ENCODE measurements around the gene FABP3.
"Not testable (repeated sequence)": the region's sequence is repeated elsewhere in the genome, so short reads cannot be mapped to it uniquely, and the experiment has no call there.

FABP3 gene

DNA sequence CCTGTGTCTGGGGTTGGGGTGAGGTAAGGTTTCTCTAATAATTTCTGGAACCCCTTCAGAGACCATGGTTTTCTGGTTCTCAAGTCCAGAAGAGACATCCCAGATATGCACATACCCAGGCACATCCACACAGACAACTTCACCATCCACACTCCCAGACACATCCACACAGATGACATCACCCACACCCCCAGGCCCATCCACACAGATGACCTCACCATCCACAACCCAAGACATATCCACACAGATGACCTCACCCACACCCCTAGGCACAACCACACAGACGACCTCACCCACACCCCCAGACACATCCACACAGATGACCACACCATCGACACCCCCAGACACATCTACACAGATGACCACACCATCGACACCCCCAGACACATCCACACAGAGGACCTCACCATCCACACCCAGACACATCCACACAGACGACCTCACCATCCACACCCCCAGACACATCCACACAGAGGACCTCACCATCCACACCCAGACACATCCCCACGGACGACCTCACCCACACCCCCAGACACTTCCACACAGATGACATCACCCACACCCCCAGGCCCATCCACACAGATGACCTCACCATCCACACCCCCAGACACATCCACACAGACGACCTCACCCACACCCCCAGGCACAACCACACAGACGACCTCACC, 13.8 kb upstream of the FABP3 start:
- H3K36me3 Mint-ChIP-seq, H3K27ac Mint-ChIP-seq: not testable (repeated sequence)

DNA sequence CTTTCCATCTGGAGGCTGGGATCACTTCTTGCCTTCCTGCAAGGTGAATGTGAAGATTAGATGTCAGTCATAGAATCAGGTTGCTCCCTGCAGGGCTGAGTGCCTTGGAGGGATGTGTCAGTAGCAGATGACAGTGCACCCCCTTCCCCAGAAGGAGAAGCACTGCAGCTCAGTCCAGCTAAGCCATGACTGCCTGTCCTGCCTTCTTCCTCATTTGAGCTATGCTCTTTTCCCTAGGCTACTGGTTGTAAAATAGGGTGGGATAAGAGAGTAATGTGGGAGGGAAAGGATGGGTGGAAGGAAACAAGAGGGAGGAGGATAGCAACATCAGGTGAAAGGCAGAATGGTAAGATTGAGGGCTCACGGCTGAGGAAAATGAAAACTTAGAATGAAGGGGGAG, 11.1 kb upstream of the FABP3 start:
- H3K27me3 Mint-ChIP-seq: peaks cover 77% of the 10 kb centered on the region
- no peak overlapping the region for H3K4me3 Mint-ChIP-seq
- no peak overlapping the region for H3K27ac Mint-ChIP-seq
- no peaks in the 10 kb centered on the region for H3K4me1 Mint-ChIP-seq
- ATAC-seq: no peak
- H3K36me3 Mint-ChIP-seq: no peaks in the 10 kb centered on the region
- no peaks in the 10 kb centered on the region for H3K9me3 Mint-ChIP-seq

More for the DNA sequence above, 13.8 kb upstream of the FABP3 start:
- not testable (repeated sequence) for H3K4me3 Mint-ChIP-seq, H3K9me3 Mint-ChIP-seq, H3K4me1 Mint-ChIP-seq, ATAC-seq
- H3K27me3 Mint-ChIP-seq: peaks cover 52% of the 10 kb centered on the region

DNA sequence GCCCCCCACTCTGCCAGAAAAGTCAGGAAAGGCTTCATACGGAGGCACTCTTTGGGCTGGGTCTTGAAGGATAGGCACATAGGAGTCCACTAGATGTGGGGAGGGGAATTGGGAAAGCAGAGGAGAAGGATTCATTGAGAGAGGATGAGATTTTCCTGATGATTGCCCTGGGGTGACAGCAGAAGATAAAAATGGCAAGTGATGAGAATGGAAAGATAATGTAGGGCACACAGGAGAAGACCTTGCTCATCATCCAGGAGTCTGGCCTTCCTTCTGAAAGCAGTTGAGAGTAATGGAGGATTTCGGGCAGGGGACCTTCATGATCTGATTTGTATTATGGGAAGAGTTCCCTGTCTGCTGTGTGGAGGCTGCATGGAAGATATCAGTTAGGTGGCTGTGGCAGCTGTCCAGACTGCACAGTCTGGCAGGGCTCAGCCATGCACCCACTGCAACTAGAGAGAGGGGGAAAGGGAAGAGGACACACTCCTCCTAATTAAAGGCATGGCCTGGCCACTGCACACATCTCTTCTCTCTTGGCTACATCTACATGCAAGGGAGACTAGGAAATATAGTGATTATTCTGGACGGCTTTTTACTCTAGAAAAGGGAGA, 9.6 kb upstream of the FABP3 start:
- no peak overlapping the region for H3K4me3 Mint-ChIP-seq
- H3K4me1 Mint-ChIP-seq: no peaks in the 10 kb centered on the region
- H3K27me3 Mint-ChIP-seq: peaks cover 81% of the 10 kb centered on the region
- no peaks in the 10 kb centered on the region for H3K36me3 Mint-ChIP-seq
- ATAC-seq: no peak
- H3K27ac Mint-ChIP-seq: no peak overlapping the region
- no peaks in the 10 kb centered on the region for H3K9me3 Mint-ChIP-seq

DNA sequence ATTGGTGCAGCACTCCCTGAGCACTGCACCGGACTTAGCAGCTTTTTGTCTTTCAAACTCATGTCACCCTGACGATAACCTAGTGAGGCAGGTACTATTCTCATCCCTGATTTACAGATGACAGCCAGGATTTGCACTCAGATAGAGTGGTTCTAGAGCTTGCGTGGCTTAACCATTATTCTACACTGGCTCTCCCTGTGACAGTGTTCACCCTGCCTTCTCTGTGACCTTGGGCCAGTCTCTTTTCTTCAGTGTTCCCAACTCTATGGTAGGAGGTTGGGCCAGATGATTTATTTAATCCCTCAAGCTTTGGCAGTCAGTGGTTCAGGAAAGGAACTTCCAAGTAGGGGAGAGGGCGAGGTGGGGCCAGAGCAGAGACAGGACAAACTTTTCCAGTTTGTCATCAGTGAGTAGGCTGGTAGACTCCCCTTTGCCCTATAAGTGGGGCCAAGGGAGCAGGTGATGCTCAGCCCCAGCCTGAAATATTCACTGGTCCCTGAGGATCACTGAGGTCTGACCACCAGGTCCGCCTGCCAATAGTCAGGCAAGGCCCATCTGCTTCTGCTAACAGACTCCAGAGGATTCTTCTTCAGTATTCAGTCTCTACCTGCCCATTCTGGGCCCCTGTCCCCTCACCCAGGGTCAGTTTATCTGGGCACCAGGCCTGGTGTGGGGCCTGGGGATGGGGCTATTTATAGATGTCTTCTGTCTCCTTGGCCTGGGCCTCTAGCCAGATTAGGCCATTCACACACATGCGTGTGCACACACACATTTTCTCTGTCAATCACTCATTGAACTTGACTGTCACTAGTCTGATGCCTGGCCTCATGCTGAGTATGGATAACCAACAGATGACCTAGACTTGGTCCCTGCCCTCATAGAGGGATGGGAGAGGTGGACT, 8.8 kb upstream of the FABP3 start:
- Mint-ChIP-seq H3K4me3 (no peak overlapping the region), H3K36me3 (no peaks in the 10 kb centered on the region), H3K9me3 (no peaks in the 10 kb centered on the region), H3K27me3 (peaks cover 76% of the 10 kb centered on the region), H3K27ac (no peak overlapping the region), H3K4me1 (no peaks in the 10 kb centered on the region)
- ATAC-seq: no peak

DNA sequence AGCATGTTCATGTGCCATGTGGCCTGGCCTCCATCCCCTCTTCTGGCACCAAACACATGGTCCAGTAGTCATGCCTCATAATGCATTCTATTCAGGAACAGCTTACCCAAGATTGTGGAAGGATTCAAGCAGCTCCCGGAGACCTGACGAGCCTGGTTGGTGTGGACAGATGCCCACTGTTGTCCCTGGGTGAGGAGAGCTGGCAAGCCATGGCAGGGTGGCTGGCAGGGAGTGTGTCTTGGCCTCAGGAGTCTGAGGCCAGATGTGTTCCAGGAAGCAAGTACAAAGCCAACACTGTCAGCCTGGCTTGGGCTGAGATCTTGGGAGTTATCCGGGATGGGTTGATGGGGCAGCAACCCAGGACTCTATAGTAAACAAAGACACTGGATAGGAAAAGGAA, 7.3 kb upstream of the FABP3 start:
- Mint-ChIP-seq H3K36me3 (no peaks in the 10 kb centered on the region), H3K9me3 (no peaks in the 10 kb centered on the region), H3K4me1 (no peaks in the 10 kb centered on the region), H3K27ac (no peak overlapping the region), H3K27me3 (peaks cover 70% of the 10 kb centered on the region), H3K4me3 (no peak overlapping the region)
- no peak for ATAC-seq

DNA sequence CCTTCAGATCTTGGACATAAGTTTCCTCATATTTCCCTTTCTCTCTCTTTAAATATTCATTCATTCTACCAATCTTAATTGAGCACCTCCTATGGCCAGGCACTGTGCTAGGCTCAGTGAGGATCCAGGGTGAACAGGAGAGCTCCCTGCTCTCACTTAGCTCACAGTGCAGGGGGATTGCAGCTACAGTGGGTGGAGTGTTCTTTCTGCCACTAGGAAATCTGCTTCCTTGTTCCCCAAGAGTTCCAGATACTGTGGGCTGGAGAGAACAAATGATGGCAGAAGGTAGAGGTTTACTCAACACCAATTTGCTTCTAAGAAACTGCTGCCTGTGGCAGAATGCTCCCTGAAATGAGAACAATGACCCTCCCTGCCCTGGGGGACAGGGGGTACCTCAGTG, 5.1 kb upstream of the FABP3 start:
- peaks cover 71% of the 10 kb centered on the region for H3K27me3 Mint-ChIP-seq
- no peak overlapping the region for H3K4me3 Mint-ChIP-seq
- no peaks in the 10 kb centered on the region for H3K36me3 Mint-ChIP-seq
- peaks cover 11% of the 10 kb centered on the region for H3K4me1 Mint-ChIP-seq
- no peak for ATAC-seq
- H3K9me3 Mint-ChIP-seq: no peaks in the 10 kb centered on the region
- no peak overlapping the region for H3K27ac Mint-ChIP-seq

DNA sequence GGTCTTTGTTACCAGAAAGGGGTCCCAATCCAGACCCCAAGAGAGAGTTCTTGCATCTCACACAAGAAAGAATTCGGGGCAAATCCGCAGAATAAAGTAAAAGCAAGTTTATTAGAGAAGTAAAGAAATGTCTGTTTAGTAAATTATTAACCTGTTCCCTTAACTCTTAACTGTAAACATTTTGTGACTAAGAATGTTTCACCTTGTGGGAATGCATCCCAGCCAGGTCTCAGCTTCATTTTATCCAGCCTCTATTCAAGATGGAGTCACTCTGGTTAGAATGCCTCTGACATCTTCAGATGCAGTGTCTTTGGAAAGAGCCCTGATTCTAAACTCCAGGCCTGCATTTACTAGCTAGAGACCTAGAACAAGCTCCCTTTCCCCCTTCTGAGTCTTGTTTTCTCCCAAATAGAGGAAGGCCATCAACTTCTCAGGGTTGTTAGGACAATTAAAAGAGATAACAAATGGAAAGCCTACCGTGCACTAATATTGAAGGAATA, 4.5 kb upstream of the FABP3 start:
- no peaks in the 10 kb centered on the region for H3K9me3 Mint-ChIP-seq
- peaks cover 17% of the 10 kb centered on the region for H3K4me1 Mint-ChIP-seq
- peaks cover 72% of the 10 kb centered on the region for H3K27me3 Mint-ChIP-seq
- H3K4me3 Mint-ChIP-seq: no peak overlapping the region
- ATAC-seq: no peak
- no peak overlapping the region for H3K27ac Mint-ChIP-seq
- no peaks in the 10 kb centered on the region for H3K36me3 Mint-ChIP-seq

DNA sequence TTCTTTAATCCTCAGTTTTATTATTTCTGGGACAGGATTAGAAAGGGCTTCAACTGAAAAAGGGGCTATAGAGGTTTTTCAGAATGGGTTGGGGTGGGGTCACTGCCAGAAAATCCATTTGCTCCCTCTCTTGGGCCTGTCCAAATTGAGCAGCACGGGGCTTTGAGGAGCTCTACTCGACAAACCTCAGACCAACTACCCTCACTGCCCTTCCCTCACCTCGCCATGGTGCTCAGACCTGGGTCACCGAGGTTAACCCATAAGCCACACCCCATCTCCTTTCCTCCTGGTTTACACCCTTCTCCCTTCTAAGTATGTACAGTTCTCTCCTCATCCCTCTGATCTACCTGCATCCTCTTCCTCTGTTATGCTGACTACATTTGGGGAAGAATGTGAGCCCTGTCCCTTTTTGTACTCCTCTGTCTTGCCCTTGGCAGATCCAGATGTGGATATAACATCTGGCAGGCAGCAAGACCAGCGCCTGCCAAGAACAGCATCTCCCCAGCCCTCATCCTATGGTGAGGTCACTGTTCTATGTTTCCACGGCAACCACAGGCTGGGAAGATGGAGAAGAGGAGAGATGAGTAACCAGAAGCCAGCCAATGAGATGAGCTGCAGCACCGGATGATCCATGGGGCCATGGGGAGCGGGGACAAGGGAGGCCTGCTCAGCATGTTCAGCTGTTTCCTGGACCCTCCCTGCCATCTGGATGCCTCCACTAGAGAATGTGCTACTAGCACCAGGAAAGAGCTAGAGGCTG, 3.7 kb upstream of the FABP3 start:
- H3K27ac Mint-ChIP-seq: no peak overlapping the region
- ATAC-seq: no peak
- H3K4me3 Mint-ChIP-seq: no peak overlapping the region
- peaks cover 24% of the 10 kb centered on the region for H3K4me1 Mint-ChIP-seq
- H3K9me3 Mint-ChIP-seq: no peaks in the 10 kb centered on the region
- no peaks in the 10 kb centered on the region for H3K36me3 Mint-ChIP-seq
- peaks cover 68% of the 10 kb centered on the region for H3K27me3 Mint-ChIP-seq

DNA sequence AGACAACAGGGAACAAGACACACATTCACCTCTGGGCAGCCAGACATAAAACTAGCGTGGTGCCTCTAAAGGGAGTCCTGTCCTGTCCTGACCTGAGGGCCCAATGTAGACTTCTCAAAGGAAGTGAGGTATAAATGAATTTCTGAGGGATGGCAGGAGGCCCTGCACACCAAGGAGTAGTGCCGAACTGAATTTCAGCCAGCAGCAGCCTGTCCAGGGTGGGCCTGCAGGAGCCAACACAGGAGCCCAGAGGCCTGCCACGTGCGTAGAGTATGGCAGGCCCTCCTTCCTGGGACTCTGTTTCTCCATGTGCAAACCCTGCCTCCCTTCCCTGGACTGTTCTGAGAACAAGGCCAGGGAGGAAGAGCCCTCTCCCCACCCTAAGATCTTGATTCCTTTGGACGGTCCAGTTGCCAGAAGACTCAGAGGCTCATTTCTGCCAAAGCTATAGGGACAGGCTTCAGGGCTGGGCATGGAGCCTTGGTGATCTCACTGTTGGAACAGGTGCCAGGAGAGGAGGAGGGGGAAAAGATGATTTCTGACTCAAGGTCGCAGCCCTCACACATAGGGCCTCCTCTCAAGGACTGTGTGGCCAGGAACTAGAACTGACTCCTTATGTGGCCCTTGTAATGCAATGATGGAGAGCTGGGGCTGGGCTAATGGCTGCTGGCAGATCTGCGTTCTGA, 1.8 kb upstream of the FABP3 start:
- Mint-ChIP-seq H3K9me3 (no peaks in the 10 kb centered on the region), H3K36me3 (no peaks in the 10 kb centered on the region), H3K4me1 (peaks cover 24% of the 10 kb centered on the region), H3K27ac (no peak overlapping the region), H3K4me3 (no peak overlapping the region), H3K27me3 (peaks cover 51% of the 10 kb centered on the region)
- ATAC-seq: no peak

DNA sequence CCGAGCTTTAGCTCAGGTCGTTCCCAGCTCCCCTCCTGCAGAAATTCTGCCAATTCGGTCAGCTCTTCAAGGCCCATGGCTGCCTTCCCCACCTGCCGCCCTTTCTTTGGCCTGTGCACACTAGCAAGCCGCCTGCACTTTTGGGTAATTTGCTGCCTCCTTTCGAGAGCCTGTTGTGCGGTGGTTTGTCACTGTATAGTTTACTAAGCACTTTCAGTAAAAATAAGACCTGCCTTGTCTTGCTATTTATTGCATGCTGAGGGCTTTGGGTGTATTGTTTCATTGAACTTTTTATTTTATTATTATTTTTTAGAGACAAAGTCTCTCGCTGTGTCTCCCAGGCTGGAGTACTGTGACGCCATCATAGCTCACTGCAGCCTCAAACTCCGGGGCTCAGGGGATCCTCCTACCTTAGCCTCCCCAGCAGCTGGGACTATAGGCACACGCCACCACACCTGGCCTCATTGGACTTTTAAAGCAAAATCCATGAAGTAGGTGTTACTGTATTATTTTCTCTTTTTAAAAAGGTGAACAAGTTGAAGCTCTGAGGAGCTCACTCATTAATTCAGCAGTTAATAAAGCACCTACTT, 1.1 kb upstream of the FABP3 start:
- Mint-ChIP-seq H3K36me3 (no peaks in the 10 kb centered on the region), H3K4me3 (peak overlapping the region; percentile 71), H3K4me1 (peaks cover 24% of the 10 kb centered on the region), H3K9me3 (no peaks in the 10 kb centered on the region), H3K27me3 (peaks cover 45% of the 10 kb centered on the region), H3K27ac (no peak overlapping the region)
- no peak for ATAC-seq

DNA sequence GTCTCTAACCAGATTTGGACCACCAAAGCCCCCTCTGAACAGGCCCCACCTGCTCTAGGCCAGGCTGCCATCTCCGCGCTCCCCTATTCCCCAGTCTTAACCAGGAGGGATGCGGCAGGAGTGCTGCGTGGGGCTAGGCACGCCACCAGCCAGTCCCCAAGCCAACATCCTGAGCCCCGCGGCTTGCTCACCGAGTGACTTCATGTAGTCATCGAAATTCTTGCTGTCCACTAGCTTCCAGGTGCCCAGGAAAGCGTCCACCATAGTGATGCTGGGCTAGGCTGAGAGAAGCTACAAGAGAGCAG, 173 bp downstream of the FABP3 start:
- no peak overlapping the region for H3K27ac Mint-ChIP-seq
- peaks cover 5% of the 10 kb centered on the region for H3K36me3 Mint-ChIP-seq
- H3K4me1 Mint-ChIP-seq: peaks cover 24% of the 10 kb centered on the region
- peak overlapping the region; percentile 71 for H3K4me3 Mint-ChIP-seq
- peaks cover 33% of the 10 kb centered on the region for H3K27me3 Mint-ChIP-seq
- H3K9me3 Mint-ChIP-seq: no peaks in the 10 kb centered on the region
- ATAC-seq: no peak

DNA sequence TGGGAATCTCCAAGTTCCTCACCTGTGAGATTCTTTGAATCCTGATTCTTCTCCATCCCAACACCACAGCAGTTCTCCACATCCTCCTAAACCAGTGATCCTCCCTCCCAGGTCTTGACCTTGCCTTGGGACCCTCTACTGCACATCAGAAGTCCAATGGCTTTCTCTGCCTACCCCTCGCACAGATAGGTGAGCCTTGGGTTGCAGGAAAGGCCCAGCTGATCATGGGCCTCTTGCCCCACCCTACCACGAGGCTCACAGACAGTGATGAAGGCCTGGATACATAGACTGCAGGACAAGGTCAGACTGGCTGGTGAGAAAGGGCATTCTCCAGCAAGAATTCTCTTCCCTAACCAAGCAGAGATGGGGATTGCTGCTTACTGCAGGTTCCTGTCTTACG, 825 bp downstream of the FABP3 start:
- H3K4me3 Mint-ChIP-seq: no peak overlapping the region
- peaks cover 24% of the 10 kb centered on the region for H3K4me1 Mint-ChIP-seq
- no peak overlapping the region for H3K27ac Mint-ChIP-seq
- H3K9me3 Mint-ChIP-seq: no peaks in the 10 kb centered on the region
- H3K27me3 Mint-ChIP-seq: peaks cover 33% of the 10 kb centered on the region
- ATAC-seq: no peak
- peaks cover 11% of the 10 kb centered on the region for H3K36me3 Mint-ChIP-seq

DNA sequence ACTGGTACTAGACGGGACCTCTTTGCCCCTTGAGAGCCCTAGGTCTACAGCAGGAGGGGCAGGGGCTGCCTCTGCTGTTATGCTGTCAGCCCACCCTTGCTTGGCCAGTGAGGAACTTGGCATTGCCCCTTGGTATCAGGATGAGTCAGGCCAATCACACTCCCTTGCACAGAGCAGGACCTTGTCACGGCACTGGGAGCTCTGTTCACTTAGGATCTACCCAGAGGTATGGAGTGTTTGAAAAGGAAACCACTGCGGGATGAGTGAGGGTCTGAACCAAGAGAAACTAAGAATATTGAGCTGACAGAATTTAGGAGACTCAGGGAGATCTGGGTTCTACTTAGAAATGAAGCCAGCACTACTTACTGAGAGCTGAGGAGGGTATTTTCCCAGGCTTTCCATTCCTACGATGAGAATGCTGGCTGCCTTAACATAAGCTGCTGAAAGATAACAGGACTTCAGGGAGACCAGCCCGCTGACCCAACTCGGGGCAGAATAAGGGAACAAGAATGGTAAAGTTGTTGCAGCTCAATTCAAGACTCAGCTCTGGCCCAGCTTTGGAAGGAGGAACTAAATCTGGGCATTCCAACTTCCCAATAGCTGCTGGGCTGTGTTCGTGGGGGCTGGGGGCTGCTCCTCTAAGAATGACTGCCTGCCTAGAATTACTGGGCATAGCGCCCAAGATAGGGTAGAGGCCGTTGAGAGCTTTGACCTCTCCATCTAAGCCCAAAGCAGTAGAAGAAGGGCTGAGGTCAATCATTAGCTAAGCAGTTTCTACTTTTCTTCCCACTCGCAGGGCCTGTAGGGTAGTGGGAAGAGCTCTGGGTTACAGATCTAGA, 1.5 kb downstream of the FABP3 start:
- peaks cover 24% of the 10 kb centered on the region for H3K4me1 Mint-ChIP-seq
- H3K4me3 Mint-ChIP-seq: no peak overlapping the region
- H3K27me3 Mint-ChIP-seq: peaks cover 27% of the 10 kb centered on the region
- H3K9me3 Mint-ChIP-seq: no peaks in the 10 kb centered on the region
- H3K36me3 Mint-ChIP-seq: peaks cover 15% of the 10 kb centered on the region
- H3K27ac Mint-ChIP-seq: no peak overlapping the region
- ATAC-seq: no peak

DNA sequence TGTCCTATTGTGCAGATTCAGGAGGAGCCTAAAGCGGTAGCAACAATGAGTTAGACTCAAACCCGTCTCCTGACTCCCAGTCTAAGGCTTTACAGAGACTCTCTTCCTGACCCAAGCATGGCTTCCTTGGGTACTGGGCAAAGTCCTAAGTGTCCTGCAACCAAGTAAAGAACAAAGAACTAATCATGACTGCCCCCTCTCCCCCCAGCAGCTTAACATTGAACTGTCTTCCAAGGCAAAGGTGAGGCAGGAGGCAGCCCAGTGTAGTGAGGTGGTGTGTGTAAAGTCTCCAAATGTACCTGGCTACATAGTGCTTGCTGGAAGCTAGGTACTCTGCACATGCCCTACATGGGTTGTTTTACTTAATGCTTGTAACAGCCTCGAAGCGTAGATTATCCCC, 2.3 kb downstream of the FABP3 start:
- Mint-ChIP-seq H3K36me3 (peaks cover 22% of the 10 kb centered on the region), H3K4me1 (peaks cover 24% of the 10 kb centered on the region), H3K9me3 (no peaks in the 10 kb centered on the region), H3K27ac (no peak overlapping the region), H3K4me3 (no peak overlapping the region), H3K27me3 (peaks cover 23% of the 10 kb centered on the region)
- no peak for ATAC-seq

All from stimulated activated memory B cell treated with anti-CD40 and anti-IgM and Interleukin-4, amounts not matched to agents 10 μg/mL and 1 μg/mL and 100 μg/mL, for 72 hours (primary cell).